GM21390 (cell line): ENCODE data around the gene KRT20.
"Not testable (repeated sequence)": the region's sequence is repeated elsewhere in the genome, so short reads cannot be mapped to it uniquely, and the experiment has no call there.

Experiments used
- ATAC-seq: cut with Tn5 transposase; IDR thresholded peaks from one replicate; pipeline ENCODE4 v1.9.1; 2021; ENCODE audit not compliant: unreplicated experiment

Gene KRT20

DNA sequence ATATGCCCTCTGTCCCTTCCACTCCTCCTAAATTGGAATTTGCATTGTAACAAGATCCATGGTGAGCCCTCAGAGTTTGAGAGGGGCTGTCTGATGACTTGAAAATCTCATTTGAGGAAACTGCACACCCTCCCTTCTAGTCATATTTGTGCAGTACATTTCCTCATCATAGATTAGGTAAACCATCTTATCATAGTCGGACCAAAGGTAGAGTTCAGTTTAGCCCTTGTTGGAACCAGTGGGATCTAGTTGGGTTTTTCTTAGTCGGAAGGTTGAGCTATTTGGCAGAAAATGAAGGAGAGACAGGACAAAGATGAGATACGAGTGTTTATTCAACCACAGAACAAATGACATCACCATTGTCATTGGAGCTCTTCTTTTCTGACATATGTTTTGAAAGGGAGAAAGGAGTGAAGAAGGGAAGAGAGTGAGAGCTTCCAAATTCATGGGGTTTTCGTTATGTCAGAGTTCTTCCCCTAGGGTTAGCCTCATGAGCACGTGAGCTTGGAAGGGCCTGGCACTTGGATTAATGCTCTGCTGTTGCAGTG lies 15.8 kb upstream of the KRT20 start:
- ATAC-seq = no peak

DNA sequence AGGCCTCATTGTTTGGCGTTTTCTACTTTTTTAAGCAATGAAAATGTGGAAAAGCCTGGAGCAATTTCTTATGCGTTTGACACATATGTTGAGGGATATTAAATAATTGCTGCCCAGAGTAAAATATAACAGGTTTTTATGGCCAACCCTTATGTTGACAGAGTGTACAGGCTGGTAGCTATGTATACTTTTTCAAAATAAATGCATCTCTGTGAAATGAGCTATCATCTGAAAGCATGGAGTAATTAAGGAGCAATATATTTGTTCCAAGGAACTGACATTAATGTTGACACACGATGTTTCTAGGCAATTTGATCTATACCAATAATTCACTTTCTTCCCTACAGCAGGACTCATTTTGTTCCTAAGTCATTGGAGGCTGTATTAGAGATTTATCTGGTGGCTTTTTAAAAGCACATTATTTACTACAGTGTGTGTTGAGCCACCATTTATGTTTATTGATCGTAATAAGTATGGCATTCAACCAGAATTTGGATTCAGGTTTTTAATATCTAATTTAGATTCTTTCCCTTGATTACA lies 11.9 kb upstream of the KRT20 start:
- ATAC-seq = no peak

DNA sequence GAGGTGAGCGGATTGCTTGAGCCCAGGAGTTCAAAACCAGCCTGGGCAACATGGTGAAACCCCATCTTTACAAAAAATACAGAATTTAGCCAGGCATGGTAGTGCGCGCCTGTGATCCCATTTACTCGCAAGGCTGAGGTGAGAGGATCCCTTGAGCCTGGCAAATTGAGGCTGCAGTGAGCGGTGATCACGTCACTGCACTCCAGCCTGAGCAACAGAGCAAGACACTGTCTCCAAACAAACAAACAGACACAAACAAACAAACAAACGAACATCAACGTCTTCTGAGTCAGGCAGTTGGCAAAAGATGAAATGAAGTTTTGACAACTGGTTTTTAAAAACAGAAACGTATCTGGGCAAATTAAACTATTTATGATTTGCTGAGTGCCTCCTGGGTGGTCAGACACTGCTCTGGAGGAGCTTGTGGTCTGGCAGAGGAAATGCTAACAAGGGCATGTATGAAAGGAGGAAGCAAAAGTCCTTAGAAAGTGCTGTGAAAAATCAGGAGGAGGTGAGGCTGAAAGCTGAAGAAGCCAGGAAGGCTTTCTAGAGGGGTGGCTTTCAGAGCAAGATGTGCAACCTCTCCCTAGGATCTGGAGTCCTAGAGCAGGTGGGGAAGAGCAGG lies 10.2 kb upstream of the KRT20 start:
- ATAC-seq = no peak

DNA sequence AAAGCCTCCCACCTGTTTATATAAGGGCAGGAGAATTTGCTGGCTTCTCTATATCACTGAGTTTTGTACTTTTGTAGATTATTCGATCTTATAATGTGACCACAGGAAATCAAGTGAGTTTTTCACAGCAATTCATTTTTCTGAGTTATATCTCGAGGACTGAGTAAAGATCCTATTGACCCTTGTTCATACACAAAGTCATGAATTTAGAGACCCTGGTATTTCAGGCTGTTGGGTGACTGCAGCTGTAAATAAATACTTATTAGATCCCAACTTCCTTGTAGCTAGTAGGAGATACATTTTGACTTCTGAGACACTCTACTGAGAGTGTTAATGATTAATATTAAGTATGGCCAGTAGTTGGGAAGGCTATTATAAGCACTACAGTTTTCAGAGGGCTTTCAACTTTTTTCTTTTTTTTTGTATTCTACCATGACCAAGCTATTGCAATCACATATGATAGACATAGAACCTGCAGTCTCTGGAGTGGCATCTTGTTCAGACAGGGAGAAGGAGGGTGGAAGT lies 3.2 kb upstream of the KRT20 start:
- ATAC-seq = no peak

DNA sequence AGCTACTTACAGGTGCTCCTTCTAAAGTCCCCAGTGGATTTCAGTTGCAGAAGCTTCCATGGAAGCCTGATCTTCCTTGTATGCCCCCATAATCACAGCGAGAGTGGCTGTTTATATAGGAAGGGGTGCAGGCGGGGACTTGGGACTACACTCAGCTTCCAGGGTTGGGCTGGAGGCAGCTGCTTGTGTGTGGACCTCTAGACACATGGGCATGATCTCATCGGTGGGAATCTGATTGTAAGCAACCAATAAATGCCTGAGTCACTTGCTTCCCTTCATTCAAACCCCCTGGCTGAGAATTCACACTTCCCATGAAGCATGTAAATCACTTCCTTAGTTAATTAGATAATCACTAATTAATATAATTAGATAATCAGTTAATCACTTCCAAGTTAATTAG lies 1.0 kb upstream of the KRT20 start:
- no peak for ATAC-seq

DNA sequence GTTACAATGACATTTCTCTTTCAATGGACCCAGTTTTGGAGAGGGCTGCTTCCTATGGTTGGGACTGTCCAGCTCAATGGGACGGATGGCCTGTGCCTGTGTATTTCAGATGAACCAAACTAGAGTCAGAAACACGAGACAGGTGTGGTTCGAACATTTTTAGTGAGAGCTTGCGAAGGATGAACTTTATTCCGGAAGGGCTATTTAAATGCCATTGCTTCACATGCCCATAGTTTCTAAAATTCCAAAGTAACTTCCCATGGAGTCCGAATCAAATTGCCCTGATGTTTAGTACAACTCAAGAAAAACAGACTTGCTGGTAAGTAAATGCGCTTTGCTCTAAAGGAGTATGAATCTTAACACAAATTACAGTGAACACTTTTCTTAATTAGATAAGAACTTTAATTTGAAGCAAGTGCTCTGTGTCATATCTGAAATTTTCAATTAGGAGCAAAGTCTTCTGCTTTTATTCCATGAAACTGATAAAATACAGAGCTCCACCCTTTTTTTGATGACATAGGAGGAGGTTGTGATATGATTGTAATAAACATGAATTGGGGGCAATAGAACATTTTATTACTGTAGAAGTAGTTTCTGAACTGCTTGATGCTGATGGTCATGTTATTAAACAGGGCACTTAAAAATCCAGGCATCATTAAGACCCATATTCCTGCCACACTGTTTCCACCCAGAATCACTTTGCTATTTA lies 1.3 kb downstream of the KRT20 start:
- ATAC-seq = no peak

DNA sequence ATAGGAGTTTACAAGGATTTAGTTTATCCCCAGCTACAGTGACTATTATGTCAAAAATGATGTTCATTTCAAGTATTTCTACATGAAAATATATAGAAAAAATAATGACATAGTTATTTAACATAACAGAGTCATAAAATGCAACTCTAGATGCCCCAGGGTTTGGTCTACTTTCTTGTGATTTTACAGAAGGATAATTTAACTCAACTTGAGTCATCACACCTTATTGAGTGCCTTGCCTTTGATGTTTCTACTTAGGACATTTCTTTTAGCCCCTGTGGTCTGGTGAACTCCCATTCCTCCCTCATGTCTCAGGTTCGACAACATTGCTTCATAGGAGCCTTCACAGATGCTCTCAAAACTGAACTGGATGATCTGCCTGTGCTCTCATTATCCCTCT lies 2.0 kb downstream of the KRT20 start:
- ATAC-seq = no peak

DNA sequence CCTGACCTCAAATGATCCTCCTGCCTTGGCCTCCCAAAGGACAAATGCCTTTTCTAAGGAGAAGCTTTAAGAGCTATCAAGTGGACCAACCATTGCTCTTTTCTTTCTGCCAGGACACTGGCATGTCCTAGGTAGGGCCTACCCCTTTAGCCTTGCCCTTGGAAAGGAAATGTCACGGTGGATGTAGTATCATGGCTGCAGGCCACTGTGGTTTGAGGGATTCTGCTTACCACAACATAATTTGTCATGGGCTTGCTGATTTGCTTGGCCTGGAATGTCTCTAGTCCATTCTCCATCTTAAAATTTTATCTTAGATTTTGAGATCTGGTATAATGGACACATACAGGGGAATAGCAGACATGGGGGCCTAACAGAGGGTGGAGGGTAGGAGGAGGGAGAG lies 6.0 kb downstream of the KRT20 start:
- ATAC-seq = no peak

DNA sequence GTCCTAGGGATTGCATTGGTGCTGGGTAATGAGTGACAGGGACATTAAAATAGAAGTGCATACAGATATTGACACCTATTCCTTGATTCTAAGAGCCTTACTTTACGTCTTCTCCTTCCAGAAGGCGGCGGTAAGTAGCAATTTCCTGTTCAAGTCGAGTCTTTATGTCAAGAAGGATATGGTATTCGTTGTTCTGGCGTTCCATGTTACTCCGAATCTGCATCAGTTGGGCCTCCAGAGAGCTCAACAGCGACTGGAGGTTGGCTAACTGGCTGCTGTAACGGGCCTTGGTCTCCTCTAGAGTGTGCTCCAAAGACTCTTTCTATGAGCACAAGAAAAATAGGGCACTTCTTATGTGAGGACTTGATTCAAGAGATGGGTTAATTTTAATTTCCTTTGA lies 7.0 kb downstream of the KRT20 start:
- no peak for ATAC-seq

DNA sequence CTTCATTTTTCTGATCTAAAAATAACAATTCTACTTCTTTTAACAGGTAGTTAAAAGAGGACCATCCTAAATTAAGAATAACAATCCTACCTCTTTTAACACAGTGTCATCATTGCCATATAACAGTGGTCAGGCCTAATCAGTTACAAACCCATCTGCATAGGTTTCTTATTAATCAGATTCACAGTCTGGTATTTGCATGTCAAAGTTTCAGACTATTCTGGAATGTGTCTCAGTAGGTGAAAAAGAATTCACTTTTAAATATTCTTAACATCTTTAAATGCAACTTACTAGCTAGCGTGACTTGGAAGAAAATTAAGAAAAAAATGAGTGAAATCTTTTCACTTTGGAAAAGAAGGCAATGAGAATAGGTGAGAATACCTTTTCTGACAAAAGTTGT lies 11.2 kb downstream of the KRT20 start:
- ATAC-seq = no peak

DNA sequence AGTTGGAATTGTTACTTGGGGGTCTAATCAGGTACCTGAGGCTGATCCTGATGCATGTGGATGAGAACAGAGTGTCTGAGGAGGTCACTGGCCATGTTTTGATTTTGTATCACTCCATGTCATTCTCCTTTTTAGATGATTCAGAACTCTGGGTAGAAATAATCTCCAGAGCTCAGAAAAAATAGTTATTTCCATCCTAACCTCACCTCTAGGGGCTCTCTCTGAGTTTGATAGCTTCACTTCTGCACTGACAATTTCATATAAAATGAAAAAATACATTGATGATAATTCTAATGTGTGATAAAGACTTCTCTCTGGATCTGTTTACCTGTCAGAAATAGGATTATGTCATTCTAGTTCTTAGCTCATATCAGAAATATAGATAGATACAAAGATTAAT lies 11.8 kb downstream of the KRT20 start:
- ATAC-seq = no peak

DNA sequence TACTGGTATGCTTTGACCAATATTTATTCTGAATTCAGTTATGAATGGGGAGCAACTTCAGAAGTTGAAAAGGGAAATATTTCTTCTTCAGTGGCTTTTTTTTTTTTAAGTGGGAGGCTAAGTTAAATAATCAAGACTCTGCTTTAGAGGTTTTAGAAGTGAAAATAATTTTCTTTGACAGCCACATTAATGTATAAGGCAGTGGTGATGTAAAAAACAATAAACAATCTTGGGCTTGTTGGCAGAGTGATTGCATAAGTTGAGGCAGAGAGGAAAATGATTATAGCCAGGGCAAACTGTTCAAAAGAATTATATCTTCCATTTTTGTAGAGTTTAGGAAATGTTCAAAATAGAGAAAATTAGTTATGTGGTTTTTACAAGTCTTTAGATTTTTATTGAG lies 12.6 kb downstream of the KRT20 start:
- no peak for ATAC-seq

DNA sequence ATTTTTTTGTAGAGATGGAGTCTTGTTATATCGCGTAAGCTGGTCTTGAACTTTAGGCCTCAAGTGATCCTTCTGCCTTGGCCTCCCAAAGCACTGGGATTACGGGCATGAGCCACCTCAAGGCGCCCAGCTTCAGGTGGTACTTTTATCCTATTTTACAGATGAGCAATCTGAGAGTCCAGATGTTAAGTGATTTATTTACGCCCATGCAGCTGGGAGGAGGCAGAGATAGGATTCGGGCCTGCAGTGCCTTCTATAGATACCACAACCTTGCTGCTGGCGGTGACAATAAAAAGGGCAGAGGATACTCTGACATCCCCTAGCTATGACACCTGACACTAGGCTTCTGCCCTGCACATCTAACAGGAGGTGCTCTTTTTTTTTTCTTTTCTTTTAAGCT lies 13.7 kb downstream of the KRT20 start:
- no peak for ATAC-seq

DNA sequence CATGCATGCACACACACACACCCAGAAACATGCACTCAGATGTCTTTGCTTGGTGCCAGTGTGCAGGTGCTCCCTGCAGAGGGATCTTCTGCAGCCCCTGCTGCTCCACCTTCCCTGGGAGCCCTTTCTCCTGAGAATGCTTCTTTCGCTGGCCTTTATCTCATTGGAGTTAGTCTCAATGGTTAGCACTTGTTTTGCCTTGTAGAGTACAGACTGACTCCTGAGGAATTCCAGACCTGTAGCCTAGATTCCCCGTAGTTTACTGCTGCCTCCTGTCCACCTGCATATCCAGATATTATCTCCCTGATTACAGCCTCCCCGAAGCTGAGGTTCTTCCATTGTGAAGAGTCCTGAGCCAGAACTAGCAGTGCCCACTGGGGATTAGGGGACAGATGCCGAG lies 14.9 kb downstream of the KRT20 start:
- no peak for ATAC-seq

DNA sequence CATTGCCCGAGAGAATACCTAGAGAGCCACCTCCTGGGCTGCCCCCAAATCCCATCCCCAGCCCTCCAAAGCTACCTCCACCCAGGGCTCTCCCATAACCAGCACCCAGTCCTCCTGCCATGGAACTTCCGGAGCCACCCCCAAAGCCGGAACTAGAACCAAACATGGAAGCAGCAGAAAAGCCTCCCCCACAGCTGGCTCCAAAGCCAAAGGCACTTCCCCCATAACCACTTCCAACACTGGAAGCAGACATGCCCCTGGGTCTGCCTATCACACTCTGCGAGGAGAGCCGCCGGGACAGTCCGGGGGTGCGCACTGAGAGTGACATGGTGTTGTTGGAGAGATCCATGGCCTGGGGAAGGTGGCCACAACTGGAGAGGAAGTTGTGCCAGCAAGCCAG lies 18.2 kb downstream of the KRT20 start, which contains the start of gene KRT12:
Gene KRT12, minus strand, starts transcription at position 386 of the 400 bp plus-strand sequence. Its CDS starts 37 bp downstream, at position 349.
- no peak for ATAC-seq

DNA sequence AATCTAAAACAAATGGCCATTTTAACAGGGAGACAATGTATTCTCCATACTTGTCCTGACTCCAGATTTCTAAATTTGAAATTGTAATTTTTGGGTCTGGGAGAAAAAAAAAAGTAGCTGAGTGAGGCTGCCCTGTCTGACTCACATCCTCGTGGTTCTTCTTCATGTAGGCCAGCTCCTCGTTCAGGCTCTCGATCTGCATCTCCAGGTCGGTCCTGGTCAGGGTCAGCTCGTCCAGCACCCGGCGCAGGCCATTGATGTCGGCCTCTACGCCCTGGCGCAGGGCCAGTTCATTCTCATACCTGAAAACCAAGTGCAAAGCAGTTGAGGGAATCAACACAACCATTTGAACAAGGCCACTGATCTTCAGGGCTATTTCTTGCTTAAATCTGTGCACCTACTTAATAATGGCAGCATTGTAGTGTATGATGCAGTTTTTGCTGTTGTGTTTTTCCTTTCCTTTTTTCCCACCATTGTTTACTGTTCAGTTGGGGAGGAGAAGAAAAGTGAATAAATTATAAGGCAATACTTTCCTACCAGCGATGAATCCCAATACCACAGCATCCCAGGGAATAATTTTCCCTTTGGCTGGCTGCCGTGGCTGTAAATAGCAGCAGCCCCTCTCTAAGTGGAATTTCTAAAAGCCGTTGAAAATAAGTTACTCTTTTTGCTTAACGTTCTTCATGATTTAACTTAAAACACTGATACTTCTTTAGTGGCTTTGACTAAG lies 20.2 kb downstream of the KRT20 start:
- ATAC-seq = no peak

DNA sequence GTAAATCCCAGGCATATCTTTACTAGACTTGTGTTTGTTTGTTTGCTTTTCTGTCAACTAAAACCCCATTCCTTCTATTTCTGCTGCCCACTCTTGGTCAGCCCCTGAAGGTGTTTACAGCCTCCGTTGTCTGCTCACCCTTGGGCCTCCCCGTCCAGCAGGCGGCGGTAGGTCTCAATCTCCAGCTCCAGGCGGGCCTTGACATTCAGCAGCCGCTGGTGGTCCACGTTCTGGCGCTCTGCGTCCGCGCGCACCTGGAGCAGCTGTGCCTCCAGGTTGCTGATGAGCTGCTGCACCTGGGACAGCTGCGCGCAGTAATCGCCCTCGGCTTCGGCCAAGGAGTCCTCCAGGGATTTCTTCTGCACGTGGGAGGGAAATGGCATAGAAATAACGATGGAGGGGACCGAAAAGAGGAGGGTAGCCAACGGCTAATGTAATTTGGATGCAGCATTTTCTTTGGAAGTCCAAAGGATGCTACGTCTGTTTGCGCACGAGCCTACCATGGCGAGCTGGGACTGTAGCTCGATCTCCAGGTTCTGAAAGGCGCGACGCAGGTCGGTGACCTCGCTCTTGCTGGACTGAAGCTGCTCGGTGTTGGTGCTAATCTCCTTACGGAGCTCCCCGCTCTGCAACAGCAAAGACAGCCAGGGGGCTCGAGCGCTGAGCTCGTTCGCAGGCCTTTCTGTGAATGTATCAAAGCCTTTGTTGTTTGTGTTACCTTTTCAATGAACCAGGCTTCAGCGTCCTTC lies 21.9 kb downstream of the KRT20 start:
- ATAC-seq = no peak

DNA sequence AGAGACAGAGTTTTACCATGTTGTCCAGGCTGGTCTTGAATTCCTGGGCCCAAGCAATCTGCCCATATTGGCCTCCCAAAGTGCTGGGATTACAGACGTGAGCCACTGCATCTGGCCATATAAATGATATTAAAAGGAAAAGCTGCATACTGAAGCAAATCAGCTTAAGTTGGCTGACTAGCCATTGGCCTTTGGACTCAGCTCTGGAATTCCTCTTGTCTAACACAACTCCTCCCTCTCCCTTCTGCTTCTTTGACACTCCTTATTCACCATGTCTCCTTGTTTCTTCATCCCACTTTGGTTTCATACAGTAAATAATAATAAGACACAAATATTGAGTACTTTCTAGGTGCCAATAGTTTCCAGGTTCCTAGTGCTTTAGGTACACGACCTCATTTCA lies 25.5 kb downstream of the KRT20 start:
- ATAC-seq = no peak

DNA sequence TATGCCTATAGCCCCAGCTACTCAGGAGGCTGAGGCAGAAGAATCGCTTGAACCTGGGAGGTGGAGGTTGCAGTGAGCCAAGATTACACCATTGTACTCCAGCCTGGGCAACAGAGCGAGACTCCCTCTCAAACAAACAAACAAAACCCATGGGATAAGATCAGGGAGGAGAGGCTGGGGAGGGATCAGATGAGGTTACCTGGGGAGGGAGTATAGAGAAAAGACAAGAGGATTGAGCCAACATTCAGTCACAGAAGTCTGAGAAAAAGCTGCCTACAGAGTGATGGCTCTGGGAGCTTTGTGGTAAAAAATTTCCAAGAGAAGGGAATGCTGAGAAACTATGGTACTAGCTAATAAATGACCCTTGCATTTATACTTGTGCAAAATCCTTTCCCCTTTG lies 26.4 kb downstream of the KRT20 start:
- ATAC-seq = not testable (repeated sequence)

DNA sequence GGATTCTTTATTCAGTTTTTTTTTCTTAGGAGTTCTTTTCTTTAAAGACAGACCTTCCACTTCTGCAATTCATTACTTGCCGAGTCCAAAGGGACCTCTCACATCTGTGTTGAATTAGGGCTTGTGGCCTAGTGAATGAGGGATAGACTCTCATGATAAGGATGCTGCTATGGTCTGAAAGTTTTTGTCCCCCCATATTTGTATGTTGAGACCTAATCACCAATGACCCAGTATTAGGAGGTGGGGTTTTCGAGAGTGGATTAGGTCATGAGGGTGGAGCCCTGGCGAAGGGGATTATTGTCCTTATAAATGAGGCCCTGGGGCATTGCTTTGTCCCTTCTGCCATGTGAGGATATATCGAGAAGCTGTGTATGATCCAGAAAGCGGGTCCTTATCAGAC lies 27.5 kb downstream of the KRT20 start:
- no peak for ATAC-seq
